CD4-positive, alpha-beta T cell treated with Interferon alpha-2 for 1 hour (primary cell): Measurements from ENCODE around the gene C6orf52.
A peak's percentile ranks its signal among the peaks of the same experiment; 100 is the strongest.

Experiments
- DNase-seq, 2 donors: peaks; one replicate each; pipeline ENCODE4 v3.0.0-alpha.2; 2020 to 2022

Gene C6orf52

GRCh38 chr6:10643201-10643651, 51.2 kb downstream of the C6orf52 start:
- DNase-seq, result no peak

GRCh38 chr6:10641528-10641927, 52.9 kb downstream of the C6orf52 start:
- DNase-seq, result no peak

GRCh38 chr6:10640412-10640811, 54.0 kb downstream of the C6orf52 start:
- DNase-seq, result no peak

GRCh38 chr6:10633216-10633615, 61.2 kb downstream of the C6orf52 start:
- DNase-seq, result peak; percentile 12 to 53

- no peak for DNase-seq
These were observed 64.2 kb downstream of the C6orf52 start for GRCh38 chr6:10630178-10630577.

- DNase-seq, result no peak
These were observed 66.6 kb downstream of the C6orf52 start for GRCh38 chr6:10627800-10628199.

- DNase-seq, result no peak
These were observed 68.2 kb downstream of the C6orf52 start for GRCh38 chr6:10626154-10626741.

- DNase-seq, result no peak
These were observed 69.6 kb downstream of the C6orf52 start for GRCh38 chr6:10624836-10625235.

- no peak for DNase-seq
These were observed 72.6 kb downstream of the C6orf52 start for GRCh38 chr6:10621847-10622246.
